Measurements from ENCODE around the gene ADAMTS13.
"Not testable (repeated sequence)": the region's sequence is repeated elsewhere in the genome, so short reads cannot be mapped to it uniquely, and the experiment has no call there.

Gene ADAMTS13

GRCh38 chr9:133421615-133422542, at the start of gene ADAMTS13:
Gene ADAMTS13 (plus strand): TSS chr9:133422367. CDS start chr9:133422444, 77 bp downstream.
- DNase-seq (ENCODE audit: low spot score): no peak

GRCh38 chr9:133374612-133375115, 47.5 kb upstream of the ADAMTS13 start:
- DNase-seq (ENCODE audit: low spot score): no peak

GRCh38 chr9:133375116-133375723, 46.9 kb upstream of the ADAMTS13 start:
- no peak for DNase-seq (ENCODE audit: low spot score)

- peak; percentile 99 for DNase-seq (ENCODE audit: low spot score)
Measured at GRCh38 chr9:133375724-133376654, 46.2 kb upstream of the ADAMTS13 start, which contains the start of the genes STKLD1 and SURF4. Gene STKLD1 (plus strand): TSS chr9:133376366. CDS start chr9:133376474, 108 bp downstream. Gene SURF4 (minus strand): TSS chr9:133376060. CDS start chr9:133375969, 91 bp downstream.

- not testable (repeated sequence) for DNase-seq (ENCODE audit: low spot score)
Measured at GRCh38 chr9:133377280-133377679, 44.9 kb upstream of the ADAMTS13 start.

- no peak for DNase-seq (ENCODE audit: low spot score)
Measured at GRCh38 chr9:133377721-133378216, 44.4 kb upstream of the ADAMTS13 start.

GRCh38 chr9:133378408-133378962, 43.7 kb upstream of the ADAMTS13 start:
- DNase-seq (ENCODE audit: low spot score): no peak

- no peak for DNase-seq (ENCODE audit: low spot score)
Measured at GRCh38 chr9:133379153-133380086, 42.7 kb upstream of the ADAMTS13 start.

GRCh38 chr9:133380734-133381133, 41.4 kb upstream of the ADAMTS13 start:
- DNase-seq (ENCODE audit: low spot score): no peak

GRCh38 chr9:133382507-133383141, 39.5 kb upstream of the ADAMTS13 start:
- no peak for DNase-seq (ENCODE audit: low spot score)

GRCh38 chr9:133383438-133383837, 38.7 kb upstream of the ADAMTS13 start:
- no peak for DNase-seq (ENCODE audit: low spot score)

- DNase-seq (ENCODE audit: low spot score): no peak
Measured at GRCh38 chr9:133384736-133385321, 37.3 kb upstream of the ADAMTS13 start.

- no peak for DNase-seq (ENCODE audit: low spot score)
Measured at GRCh38 chr9:133385452-133385851, 36.7 kb upstream of the ADAMTS13 start.

- no peak for DNase-seq (ENCODE audit: low spot score)
Measured at GRCh38 chr9:133386338-133386737, 35.8 kb upstream of the ADAMTS13 start.

GRCh38 chr9:133387680-133388079, 34.5 kb upstream of the ADAMTS13 start:
- DNase-seq (ENCODE audit: low spot score): no peak

- no peak for DNase-seq (ENCODE audit: low spot score)
Measured at GRCh38 chr9:133389025-133389557, 33.1 kb upstream of the ADAMTS13 start.

GRCh38 chr9:133389562-133389961, 32.6 kb upstream of the ADAMTS13 start:
- DNase-seq (ENCODE audit: low spot score): no peak

GRCh38 chr9:133390713-133391112, 31.5 kb upstream of the ADAMTS13 start:
- no peak for DNase-seq (ENCODE audit: low spot score)

GRCh38 chr9:133391449-133391848, 30.7 kb upstream of the ADAMTS13 start:
- not testable (repeated sequence) for DNase-seq (ENCODE audit: low spot score)

Measured in germinal center (tissue), 1 donor.